Measurements from ENCODE around the gene HPN.
"Not testable (repeated sequence)": the region's sequence is repeated elsewhere in the genome, so short reads cannot be mapped to it uniquely, and the experiment has no call there.

HPN gene

GRCh38 chr19:35044317-35045117 is 3.0 kb downstream of the HPN start:
- DNase-seq = no peak

- no peak for DNase-seq
These were observed 4.3 kb downstream of the HPN start for GRCh38 chr19:35045667-35046300.

GRCh38 chr19:35046461-35046860 is 4.9 kb downstream of the HPN start:
- DNase-seq = no peak

- no peak for DNase-seq
These were observed 7.4 kb downstream of the HPN start for GRCh38 chr19:35048911-35049411.

DNA sequence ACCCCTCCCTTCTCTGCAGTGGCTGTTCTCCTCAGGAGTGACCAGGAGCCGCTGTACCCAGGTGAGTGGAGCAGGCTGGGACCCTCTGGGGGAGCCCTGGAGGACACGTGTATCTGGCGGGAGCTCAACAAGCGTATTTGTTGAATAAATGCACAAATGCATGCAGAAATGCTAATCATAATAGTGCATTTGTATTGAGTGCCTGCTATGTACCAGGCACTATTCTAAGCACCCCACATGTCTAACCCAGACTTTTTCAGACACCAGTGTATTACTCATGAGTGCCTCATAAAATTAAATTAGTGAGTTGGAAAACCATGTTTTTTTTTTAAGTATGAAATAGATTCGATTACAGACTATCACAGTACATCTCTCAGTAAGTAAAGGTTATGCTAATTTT is 7.9 kb downstream of the HPN start:
- no peak for DNase-seq

DNA sequence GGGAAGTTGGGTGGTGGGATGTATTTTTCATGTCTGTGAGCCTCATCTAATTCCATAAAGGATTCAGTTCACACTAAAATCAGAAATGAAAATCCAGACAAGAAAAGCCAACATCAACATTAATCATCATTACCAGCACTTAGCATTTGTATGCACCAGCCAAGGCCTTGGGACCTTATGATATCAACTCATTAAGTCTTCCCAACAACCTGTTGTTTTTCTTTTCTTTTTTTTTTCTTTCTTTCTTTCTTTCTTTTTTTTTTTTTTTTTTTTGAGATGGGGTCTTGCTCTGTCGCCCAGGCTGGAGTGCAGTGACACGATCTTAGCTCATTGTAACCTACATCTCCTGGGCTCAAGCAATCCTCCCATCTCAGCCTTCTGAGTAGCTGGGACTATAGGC is 9.1 kb downstream of the HPN start:
- not testable (repeated sequence) for DNase-seq

GRCh38 chr19:35051268-35051667 is 9.7 kb downstream of the HPN start:
- DNase-seq = not testable (repeated sequence)

DNA sequence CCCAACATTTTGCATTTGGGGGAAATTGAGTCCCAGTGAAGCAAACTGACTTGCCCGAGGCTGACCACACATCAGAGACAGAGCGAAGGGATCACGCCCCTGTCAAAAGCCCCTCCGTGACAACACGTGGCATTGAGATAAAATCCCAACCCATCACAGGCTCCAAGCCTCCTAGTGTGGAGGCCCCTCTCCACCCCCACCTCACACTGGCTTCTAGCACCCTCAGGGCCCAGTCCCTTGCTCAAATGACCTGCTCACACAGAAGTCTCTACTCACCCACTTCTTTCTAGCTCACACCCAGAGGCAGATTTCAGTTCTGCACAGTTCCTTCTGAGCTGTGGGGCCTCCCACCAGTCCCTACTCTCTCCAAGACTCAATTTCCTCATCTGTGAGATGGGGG is 10.3 kb downstream of the HPN start:
- no peak for DNase-seq

- no peak for DNase-seq
These were observed 11.2 kb downstream of the HPN start for GRCh38 chr19:35052599-35053190.

- DNase-seq = no peak
These were observed 12.3 kb downstream of the HPN start for GRCh38 chr19:35053667-35054293.

GRCh38 chr19:35054626-35055025 is 13.1 kb downstream of the HPN start:
- no peak for DNase-seq

- no peak for DNase-seq
These were observed 14.2 kb downstream of the HPN start for GRCh38 chr19:35055715-35056179.

- no peak for DNase-seq
These were observed 15.1 kb downstream of the HPN start for GRCh38 chr19:35056513-35057063.

DNA sequence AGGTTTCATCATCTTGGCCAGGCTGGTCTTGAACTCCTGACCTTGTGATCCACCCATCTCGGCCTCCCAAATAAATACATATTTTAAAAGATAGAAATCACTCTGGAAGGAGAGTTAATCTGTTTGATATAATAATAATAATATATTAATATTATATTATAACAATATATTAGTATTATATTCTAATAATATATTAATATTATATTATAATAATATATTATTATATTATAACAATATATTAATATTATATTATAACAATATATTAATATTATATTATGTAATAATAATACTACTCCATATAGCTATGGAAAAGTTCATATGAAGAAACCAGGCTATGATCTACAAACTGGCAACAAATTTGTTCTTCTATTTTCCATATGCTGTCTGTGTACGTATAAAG is 16.8 kb downstream of the HPN start:
- DNase-seq = no peak

GRCh38 chr19:35059006-35059798 is 17.7 kb downstream of the HPN start:
- no peak for DNase-seq

DNA sequence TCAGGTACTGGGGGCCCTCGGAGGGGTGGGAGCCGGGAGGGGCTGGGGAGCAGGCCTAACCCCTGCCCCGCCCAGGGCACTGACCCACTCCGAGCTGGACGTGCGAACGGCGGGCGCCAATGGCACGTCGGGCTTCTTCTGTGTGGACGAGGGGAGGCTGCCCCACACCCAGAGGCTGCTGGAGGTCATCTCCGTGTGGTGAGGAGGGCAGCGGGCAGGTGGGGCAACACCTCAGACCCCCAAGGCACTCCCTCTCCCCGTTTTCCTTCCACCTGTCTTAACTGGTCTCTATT is 18.2 kb downstream of the HPN start:
- DNase-seq = no peak

DNA sequence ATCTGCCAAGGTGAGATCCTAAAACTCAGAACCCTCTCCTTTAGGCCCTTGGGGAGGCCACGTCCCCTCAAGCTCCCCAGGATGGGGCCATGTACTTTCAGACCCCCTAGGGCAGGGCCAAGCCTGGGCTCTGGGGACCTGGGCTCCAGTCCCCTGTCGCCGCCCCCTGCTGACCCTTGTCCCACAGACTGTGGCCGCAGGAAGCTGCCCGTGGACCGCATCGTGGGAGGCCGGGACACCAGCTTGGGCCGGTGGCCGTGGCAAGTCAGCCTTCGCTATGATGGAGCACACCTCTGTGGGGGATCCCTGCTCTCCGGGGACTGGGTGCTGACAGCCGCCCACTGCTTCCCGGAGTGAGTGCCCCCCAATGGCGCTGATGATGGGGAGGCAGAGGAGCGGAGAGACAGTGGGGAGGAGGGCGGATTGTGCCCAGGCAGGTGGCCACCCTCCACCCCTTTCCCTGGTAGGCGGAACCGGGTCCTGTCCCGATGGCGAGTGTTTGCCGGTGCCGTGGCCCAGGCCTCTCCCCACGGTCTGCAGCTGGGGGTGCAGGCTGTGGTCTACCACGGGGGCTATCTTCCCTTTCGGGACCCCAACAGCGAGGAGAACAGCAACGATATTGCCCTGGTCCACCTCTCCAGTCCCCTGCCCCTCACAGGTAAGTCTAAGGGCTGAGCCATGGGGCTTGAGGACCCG is 18.8 kb downstream of the HPN start:
- DNase-seq = no peak

- no peak for DNase-seq
These were observed 20.3 kb downstream of the HPN start for GRCh38 chr19:35061583-35062373.

DNA sequence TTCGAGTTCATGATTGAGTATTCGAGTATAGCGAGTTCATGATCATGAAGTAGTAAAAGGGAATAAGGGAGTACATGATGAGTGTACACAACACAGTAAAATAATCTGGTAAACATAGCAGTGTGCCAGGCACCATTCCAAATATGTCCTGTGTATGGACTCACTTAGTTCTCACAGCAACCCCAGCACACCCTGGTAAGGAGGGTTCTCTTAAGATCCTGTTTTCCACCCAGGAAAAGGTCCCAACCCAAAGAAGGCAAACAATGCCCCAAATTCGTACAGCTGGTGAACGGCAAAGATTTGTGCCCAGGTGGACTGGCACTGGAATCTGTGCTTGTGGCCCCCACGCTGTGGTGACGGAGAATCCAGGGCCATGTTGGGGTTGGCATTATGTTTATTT is 21.4 kb downstream of the HPN start:
- DNase-seq = no peak

GRCh38 chr19:35063940-35064818 is 22.7 kb downstream of the HPN start:
- DNase-seq = no peak

All from NCI-H510A (cell line).